Stimulated activated CD8-positive, alpha-beta memory T cell treated with anti-CD3 and anti-CD28 coated beads, Interleukin-12 subunit alpha, Interleukin-12 subunit beta, amount 100 ng/mL, for 4 hours (primary cell): ENCODE results near the gene KCNQ1.

ENCODE experiments used
- DNase-seq: peaks from one replicate; pipeline ENCODE4 v3.0.0-alpha.2; 2020; ENCODE audit warnings: low read depth

Gene KCNQ1

DNA sequence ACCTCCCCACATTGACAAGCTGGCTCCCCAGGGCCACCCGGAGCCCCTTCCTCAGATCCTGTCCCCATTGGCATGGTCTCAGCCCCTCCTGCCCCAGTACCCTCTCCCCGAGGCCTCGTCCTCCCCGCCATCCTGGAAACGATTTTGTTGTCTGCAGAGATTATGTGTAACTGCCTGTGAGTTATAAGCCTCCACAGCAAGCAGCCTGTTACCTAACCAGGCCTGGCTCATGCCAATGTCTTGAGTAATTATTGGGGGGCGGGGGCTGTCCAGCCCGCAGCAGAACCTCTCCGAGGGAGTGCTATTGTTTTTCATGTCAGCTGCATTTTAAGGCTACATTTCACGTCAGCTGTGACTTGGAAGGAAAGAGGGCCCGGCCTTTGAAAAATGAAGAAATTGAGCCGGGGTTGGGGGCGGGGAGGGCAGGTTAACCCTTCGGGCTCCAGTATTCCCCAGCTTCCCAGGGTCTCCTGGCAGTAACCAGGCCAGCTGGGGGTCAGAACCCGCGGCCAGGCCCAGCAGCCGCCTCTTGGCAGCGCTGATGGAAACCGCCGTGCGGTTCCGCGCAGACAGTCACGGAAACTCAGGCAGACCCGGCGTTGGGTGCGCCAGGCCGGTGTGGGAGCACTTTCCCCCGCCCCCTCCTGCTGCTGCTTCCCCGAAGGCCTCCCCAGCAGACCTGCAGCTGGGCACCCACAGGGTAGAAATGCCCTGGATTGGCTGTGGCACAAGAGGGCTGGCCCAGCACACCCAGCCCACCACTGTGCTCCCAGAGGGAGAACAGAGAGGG lies 381.3 kb downstream of the KCNQ1 start:
- DNase-seq = no peak

DNA sequence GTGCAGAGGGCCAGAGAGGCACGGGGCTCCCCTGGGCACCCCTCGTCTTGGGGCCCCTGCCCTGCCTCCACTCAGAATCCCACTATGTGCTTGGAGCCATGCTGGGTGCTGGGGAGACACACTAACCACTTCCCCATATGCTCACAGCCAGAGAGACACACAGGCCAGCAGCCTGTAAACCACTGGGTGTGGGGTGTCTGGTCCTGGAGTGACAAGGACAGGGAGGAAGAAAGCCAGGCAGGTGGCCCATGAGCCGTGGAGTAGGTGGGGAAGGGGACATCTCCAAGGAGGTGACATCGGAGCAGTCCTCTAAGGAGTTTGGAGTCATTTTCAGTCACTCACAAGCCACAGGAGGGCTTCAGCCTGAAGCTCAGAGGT lies 381.9 kb downstream of the KCNQ1 start:
- no peak for DNase-seq

DNA sequence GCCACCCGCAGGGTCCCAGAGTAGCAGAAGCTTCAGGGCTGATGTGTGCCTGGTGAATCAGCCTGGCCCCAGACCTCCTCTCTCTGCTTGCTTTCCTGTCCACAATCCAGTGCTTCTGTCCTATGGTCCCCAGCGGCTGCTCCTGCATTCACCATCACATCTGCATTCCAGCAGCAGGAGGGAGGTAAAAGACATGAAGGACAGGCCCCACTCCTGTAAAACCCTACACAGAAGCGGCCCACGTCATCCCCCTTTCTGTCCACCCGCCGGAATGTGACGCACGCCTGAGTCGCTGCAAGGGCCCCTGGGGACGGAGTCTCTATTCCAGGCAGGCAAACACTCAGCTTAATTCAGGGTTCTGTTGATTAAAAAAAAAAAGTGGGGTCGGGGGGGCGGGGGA lies 382.4 kb downstream of the KCNQ1 start:
- no peak for DNase-seq

DNA sequence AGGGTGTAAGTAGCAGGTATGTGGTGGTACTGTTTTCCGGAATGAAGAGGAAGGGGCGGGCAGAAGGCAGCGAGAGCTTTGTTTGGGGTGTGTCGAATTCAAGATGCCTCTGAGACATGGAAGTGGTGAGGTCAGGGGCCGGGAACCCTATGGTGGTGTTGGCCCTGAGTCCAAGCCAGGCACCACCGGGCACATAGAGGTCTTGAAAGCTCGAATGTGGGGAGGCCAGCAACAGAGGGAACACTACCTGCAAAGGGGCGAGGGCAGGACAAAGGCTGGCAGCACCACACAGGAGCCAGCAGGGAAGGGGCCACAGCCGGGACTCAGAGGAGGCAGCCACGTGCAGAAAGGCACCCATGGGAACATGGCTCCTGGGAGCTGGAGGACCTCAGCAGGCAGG lies 383.0 kb downstream of the KCNQ1 start:
- no peak for DNase-seq

DNA sequence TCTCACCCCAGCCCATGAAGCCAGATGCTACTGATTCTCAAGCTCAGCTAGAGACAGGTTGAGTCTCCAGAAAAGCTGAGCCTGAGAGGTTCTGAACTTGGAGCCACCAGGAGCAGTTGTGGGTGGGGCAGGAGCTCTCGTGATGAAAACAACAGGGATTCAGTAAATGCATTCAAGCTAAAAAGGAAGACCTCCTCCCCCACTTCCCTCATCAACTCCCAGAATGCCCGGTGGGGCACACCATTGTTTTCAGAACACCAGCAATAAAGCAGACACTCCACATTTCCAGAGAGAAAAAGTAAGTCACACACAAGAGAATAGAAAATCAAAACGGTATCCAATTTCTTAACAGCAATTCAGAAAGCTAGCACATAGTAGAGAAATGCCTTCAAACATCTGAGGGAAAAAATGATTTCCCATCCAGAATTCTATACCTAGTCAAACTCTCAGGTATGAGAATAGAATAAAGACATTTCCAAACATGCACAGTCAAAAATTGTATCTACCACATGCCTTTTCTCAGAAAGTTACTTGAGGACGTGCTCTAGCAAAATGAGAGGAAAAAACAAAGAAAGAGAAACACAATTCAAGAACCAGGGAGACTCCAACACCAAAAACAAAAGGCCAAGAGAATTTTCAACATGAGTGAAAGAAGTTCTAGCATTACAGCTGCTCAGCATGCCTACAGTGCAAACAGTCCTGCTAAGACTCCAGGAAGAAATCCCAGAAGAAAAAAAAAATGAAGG lies 383.9 kb downstream of the KCNQ1 start:
- DNase-seq = no peak

DNA sequence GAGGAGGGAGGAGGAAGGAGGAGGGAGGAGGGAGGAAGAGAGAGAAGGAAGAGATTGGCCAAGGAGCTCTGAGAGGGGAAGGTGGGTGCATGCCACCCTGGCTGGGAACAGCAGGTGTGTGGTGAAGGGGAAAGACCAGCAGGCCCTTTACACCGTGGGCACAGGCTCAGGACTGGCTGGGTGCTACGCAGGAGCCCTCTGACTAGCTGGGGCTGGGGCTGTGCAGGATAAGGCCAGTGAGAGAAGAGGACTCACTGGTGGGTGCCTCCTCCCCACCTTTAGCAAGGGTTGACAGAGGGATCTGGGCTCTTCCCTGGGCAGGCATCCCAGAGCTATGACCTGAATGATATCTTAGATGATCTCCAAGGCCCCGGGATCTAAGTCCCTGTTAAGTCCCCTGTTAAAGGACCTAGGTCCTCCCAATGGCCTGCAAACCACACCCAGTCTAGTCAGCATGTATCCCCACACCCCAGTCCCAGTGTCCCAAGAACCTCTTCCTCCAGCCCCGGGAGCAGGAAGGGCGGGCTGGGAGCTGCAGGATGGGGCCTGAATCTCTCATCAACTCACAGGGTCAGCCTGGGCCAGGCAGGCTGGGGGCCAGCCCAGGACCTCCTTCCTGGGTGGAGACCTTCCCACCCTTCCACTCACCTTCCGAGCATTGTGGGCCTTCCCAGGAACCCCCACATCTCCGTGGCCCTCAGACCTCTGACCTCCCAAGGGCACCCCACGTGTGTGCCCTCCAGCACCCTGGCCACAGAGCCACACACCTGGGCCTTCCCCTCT lies 385.4 kb downstream of the KCNQ1 start:
- no peak for DNase-seq

DNA sequence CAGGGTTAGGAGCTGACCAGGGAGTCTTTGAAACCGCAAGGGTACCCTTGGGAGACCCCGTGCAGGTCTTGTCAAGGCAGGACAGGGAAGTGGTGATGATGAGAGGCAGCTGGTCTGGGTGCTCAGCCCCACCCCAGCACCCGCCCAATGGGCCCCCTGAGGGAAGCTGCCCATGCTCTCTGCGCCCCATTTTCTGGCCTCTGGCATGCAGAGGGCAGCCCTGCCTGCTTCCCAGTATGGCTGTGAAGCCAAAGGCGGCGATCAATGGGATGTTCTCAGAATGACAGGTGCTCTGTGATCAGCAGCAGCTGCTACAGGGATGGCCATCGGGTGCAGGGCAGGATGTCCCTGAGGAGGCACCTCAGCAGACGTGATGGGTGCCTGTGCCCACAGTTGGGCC lies 386.1 kb downstream of the KCNQ1 start:
- DNase-seq = no peak

DNA sequence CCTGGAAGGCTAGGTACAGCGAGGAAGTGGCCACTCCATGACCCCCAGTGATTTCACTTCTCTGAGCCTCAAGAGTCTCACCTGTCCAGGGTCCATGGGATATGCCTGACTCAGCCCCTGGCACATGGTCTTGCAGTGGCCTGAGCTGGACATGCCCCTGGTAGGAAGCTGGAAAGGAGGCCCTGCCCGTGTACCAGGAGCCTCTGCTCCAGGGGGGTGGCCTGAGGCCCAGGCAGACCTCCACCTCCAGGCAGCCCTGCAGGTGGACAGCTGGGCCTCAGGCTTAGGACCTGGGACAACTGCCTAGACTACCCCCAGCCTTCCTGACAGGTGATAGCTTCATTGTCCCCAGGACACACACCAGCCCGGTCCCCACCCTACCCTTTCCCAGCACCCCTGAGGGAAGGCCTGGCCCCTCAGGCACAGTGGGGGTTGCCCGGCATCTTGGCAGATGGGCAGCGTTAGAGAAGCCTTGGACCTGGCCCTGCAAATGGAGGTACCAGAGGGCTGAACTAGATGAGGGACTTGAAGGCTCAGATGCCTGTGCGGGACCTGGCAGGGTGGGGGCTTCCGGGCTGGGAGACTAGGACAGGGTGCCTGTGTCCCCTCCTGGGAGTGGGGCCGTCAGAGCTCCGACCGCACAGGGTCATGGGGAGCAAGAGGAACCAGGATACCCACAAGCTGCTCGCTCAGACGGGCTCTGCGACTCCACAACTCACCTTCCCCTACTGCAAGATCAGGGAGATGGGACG lies 387.1 kb downstream of the KCNQ1 start:
- DNase-seq = no peak

DNA sequence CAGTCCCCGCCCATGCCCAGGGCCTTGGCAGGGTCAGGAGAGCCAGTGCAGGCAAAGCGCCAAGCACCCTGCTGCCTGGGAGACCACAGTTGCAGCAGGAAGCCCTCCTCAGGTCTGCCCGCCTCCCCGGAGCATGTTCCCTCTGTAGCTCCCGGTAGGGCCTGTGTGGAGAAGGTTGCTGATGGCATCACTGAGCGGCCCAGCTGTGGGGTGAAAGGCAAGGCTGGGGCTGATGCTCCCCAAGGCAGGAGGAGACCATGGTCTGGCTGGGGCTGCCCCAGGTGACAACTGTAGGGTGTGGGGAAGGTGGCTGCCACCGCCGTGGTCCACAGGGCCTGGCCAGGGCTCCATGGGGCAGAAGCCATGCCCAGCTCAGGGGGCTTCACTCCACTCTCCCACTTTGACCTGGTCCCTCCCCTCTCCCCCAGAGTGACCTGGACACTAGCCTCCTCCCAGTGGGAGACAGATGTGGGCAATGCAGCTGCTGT lies 387.8 kb downstream of the KCNQ1 start:
- no peak for DNase-seq

DNA sequence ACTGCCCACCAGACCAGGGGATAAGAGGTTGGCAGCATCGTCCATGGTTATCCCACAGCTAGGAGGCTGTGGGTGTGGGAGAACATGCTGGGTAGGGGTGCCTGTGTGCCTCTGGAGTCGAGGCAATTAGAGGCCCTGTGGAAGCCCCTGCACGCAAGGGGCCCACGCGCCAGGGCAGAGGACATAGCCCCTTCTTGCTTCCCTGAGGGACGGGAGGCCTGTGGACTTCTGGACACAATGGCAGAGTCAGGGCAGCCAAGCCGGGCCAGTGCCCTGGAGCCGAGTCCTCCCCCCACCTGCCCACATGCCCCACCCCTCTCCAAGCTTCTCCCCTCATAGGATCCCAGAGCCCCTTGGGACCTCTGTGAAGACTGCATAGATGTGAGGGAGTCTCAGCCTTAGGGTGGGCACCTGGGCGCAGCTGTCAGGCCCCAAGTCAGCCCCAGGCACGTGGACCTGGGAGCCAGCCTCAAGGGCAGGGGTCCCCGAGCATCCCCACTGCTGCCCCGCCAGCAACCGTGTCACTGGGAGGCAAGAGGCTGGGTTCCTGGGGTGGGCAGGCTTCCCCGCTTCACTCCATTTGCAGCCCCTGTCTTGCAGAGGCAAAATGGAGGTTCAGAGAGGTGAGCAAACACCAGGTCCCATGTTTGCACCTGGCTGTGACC lies 388.4 kb downstream of the KCNQ1 start:
- DNase-seq = no peak

DNA sequence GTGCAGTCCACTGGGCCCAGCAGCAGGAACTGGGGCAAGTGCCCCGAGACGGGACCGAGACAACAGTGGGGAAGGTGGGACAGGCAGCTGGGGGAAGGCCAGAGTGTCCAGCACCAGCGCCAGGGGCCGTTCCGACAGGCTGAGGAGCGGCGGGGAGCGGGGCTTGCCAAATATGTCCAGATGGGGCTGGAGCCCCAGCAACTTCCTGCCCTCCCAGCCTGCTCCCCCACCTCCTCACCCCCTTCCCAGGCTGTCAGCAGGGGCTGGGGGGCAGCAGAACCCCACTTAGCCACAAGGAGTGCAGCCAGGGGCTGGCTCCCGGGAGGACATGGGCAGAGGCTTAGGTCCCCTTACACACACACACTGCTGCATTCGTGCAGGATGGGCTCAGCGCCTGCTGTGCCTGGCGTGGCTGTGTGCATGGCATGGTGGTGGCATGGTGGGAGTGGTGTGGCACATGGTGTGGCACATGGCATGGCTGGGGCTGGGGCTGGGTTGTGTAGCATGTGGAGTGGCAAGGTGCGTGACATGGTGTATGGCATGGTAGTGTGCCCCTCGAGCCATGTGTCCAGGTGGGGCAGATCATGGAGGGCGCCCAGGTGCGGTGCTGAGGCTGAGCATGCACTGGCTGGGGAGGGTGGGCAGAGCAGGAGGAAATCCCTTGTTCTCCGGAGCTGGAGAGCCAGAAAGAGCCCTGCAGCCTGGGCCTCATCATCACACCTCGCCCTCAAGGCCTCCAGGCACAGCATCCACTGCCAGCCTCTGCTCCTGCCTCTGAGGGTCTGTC lies 389.1 kb downstream of the KCNQ1 start:
- DNase-seq = no peak

DNA sequence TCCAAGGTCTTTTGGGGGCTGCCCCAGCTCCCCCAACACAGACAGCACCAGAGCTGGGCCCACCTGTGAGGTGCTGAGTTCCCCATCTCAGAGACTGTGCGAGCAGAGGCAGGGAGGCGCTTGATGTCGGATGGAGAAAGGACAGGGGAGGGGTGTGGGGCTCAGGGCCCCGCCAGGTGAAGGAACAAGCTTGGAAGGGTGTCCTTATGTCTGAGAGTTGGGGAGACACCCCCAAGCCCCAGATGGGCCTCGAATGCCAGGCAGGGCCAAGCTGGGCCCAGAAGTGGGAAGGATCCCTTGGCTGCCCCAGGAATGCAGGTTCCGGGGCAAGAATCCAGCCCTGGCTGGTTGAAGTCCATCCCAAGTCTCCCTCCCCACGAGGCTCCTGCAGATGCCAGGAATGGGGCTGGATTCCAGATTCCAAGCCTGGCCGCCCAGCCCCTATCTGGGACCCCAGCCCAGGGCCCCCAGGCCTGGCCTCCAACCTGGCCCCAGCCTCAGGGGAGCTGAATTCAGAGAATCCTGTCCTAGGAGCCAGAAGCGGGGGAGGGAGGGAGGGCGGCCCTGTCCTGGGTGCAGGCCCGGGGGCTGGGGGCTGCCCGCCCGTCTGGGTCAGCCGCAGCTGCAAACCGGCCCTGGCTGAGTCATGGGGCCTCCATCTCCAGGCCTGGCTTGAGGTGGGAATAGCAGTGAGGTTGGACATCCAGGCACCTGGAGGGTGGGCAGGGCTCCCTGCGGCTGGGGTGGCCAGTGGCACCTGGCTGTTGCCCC lies 389.9 kb downstream of the KCNQ1 start:
- no peak for DNase-seq

DNA sequence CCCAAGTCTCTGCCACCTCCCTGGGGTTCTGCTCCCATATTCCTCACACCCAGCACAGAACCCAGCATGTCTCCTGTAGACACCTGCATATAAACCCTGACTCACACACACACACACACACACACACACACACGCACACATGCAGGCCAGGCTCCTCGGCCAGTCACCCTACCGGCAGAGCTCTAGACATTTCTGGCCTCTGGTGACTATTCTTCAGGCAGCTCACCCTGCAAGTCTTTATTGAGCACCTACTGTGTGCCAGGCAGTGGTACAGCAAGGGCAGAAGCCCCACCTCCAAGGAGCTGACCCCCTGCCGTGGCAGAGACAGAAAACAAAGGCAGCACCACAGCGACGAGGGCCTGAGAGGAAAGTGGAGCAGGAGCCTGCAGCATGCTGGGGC lies 390.5 kb downstream of the KCNQ1 start:
- DNase-seq = no peak

DNA sequence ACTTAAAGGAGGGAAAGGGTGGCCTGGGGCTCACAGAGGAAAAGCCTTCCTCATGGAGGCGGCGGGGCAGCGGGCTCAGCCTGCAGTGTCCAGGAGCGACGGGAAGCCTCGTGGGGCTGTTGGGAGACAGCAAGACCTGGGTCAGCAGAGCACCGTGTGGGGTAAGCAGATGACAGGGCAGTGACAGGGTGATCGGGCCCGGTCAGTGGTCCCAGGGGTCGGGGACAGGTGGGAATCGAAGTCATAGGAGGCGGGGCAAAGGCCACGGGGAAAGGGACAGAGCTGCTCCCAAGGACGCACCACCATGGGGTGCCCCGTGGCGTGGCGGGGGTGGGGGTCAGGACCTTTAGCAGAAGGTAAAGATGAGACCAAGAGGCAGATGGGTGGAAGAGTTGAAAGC lies 390.9 kb downstream of the KCNQ1 start:
- DNase-seq = no peak

DNA sequence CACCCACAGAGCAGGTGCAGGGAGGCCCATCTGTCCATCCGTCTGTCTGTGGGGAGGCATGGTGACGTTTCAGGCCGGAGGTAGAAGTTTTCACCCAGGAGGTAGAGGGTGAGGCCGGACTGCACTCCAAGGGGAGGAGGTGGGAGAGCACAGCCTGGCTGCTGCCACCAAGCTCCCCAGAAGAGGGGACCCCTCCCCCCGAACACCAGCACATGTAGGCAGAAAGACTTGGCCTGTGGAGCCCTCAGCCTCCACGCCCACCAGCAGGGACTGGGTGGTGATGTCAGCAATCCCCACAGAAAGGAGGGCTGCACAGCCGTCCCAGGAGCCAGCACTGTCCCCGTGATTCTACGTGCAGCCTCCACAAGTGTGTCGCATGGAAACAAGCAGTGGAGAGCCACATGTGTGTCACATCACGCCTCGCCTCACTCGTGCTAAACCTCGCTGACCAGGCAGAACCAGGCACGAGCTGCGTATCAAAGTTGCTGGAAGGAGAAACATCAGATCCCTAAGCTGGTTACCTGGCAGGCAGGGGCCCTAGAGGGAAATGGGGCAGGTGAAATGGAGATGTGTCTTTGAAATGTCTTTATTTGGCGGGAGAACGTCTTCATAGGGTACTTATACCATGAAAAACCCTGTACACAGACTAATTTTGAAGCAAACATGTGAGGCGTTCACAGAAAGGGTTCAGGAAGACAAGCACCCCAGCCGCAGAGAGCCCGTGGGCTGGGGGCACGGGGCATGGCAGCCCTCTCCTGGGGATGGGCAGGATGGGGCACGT lies 391.7 kb downstream of the KCNQ1 start:
- no peak for DNase-seq

DNA sequence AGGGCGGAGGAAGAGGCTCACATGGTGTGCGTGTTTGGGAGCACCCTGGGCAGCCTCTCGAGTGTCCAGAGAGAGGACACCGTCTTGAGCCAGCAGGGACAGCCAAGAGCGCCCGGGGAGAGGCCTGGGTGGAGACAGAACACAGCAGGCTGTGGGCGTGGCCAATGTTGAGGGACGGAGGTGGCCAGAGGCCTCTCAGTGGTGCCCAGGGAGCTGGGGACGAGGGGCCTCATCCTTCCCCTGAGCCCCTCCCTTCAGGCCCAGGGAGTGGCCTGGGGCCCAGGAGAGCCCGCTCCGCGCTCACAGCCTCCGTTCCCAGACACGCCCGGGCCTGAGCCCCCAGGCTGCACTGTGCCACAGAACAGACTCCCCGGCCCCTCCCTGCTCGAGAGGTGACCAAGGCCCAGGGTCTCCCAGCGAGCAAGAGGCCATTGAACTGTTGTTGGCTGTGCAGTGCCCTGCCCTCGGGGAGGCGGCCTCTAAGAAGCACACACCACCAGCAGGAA lies 392.3 kb downstream of the KCNQ1 start:
- no peak for DNase-seq

DNA sequence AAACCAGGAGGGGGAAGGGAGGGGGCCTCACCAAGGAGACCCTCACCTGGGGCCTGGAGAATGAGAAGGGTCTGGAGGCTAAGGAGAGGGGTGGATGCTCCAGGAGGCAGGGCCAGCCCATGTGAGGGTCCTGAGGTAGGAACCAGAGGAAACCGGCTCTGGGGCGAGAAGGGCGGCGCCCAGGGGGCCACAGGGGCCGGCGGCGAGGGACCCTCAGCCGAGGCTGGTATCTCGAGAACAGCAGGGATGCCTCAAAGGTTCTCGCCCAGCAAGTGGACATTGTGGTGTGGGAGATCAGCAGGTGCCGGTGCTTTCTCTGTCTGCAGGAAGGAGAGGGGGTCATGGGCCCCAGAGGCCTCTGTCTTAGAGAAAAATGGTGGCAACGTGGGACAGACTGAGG lies 392.8 kb downstream of the KCNQ1 start:
- DNase-seq = no peak

DNA sequence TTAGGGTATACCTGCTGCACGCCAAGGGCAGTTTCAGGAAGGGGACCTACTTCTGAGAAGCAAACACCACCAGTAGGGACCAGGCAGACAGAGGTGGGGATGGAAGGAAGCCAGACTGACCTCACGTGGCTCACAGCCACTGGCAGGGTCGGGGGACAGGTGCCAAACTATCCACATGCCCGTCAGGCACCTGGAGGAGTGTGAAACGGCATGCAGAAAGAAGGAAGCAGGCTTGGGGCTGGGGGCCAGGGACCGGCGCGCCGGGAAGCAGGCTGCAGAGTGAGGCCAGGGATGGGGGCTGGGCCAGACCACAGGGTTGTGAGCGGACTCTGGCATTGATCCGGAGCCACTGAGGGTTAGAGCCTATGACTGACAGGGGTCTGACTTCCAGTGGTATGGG lies 393.3 kb downstream of the KCNQ1 start:
- DNase-seq = no peak
